ENCODE measurements around the gene APBA2.
"Not testable (repeated sequence)": the region's sequence is repeated elsewhere in the genome, so short reads cannot be mapped to it uniquely, and the experiment has no call there.

- not testable (repeated sequence) for TF ChIP-seq EP300, POLR2AphosphoS5, POLR2A (IDR thresholded peaks at IDR 0.05)
These were observed 142.4 kb downstream of the APBA2 start for GRCh38 chr15:29028158-29028557.
